Measurements from ENCODE around the gene GIT2.
"Not testable (repeated sequence)": the region's sequence is repeated elsewhere in the genome, so short reads cannot be mapped to it uniquely, and the experiment has no call there.

Gene GIT2

GRCh38 chr12:109995686-109996482 is at the start of gene GIT2:
Gene GIT2 (minus strand): TSS chr12:109996368. CDS start chr12:109996224, 144 bp downstream.
- DNase-seq = peak; percentile 94

- no peak for DNase-seq
Observed at GRCh38 chr12:110042264-110042663, 46.1 kb upstream of the GIT2 start.

- no peak for DNase-seq
Observed at GRCh38 chr12:110039085-110039807, 43.1 kb upstream of the GIT2 start.

GRCh38 chr12:110038741-110039084 is 42.5 kb upstream of the GIT2 start:
- no peak for DNase-seq

- DNase-seq = no peak
Observed at GRCh38 chr12:110037315-110037714, 41.1 kb upstream of the GIT2 start.

GRCh38 chr12:110035534-110036104 is 39.5 kb upstream of the GIT2 start:
- no peak for DNase-seq

- no peak for DNase-seq
Observed at GRCh38 chr12:110033888-110034287, 37.7 kb upstream of the GIT2 start.

GRCh38 chr12:110029290-110029815 is 33.2 kb upstream of the GIT2 start:
- no peak for DNase-seq

- DNase-seq = no peak
Observed at GRCh38 chr12:110028323-110028722, 32.2 kb upstream of the GIT2 start.

- no peak for DNase-seq
Observed at GRCh38 chr12:110024051-110024450, 27.9 kb upstream of the GIT2 start.

GRCh38 chr12:110023059-110023980 is 27.2 kb upstream of the GIT2 start:
- DNase-seq = no peak

GRCh38 chr12:110020956-110021355 is 24.8 kb upstream of the GIT2 start:
- no peak for DNase-seq

- no peak for DNase-seq
Observed at GRCh38 chr12:110015132-110015531, 19.0 kb upstream of the GIT2 start.

GRCh38 chr12:110012659-110013058 is 16.5 kb upstream of the GIT2 start:
- DNase-seq = no peak

GRCh38 chr12:110012137-110012536 is 16.0 kb upstream of the GIT2 start:
- DNase-seq = no peak

GRCh38 chr12:110010853-110011723 is 14.9 kb upstream of the GIT2 start:
- DNase-seq = no peak

- not testable (repeated sequence) for DNase-seq
Observed at GRCh38 chr12:110008681-110009398, 12.7 kb upstream of the GIT2 start.

GRCh38 chr12:110007881-110008280 is 11.7 kb upstream of the GIT2 start:
- no peak for DNase-seq

GRCh38 chr12:110006115-110006514 is 9.9 kb upstream of the GIT2 start:
- no peak for DNase-seq

- DNase-seq = no peak
Observed at GRCh38 chr12:110005319-110005973, 9.3 kb upstream of the GIT2 start.
